DLD1 (cell line): ENCODE measurements around the gene SF3B6.
"Not testable (repeated sequence)": the region's sequence is repeated elsewhere in the genome, so short reads cannot be mapped to it uniquely, and the experiment has no call there.

ENCODE experiments used
- in situ Hi-C: cut with HindIII; loops from 2 replicates; pipeline ENCODE4 v1.10.0; 2017; ENCODE audit warnings: low sequenced_read_pairs

Gene SF3B6

GRCh38 chr2:24054366-24055010 lies 21.6 kb downstream of the SF3B6 start:
- in situ Hi-C loops = loop anchor here (25.0 kb wide), 1 partner anchor 242 kb away; no protein-coding TSS in a partner anchor

GRCh38 chr2:24052951-24053350 lies 23.2 kb downstream of the SF3B6 start:
- in situ Hi-C loops = loop anchor here (25.0 kb wide), 1 partner anchor 241 kb away; no protein-coding TSS in a partner anchor

- in situ Hi-C loops = loop anchor here (25.0 kb wide), 1 partner anchor 240 kb away; no protein-coding TSS in a partner anchor
Measured at GRCh38 chr2:24051833-24052232, 24.3 kb downstream of the SF3B6 start.

- in situ Hi-C loops = loop anchor here (25.0 kb wide), 1 partner anchor 238 kb away; no protein-coding TSS in a partner anchor
Measured at GRCh38 chr2:24050041-24050979, 25.8 kb downstream of the SF3B6 start.

- in situ Hi-C loops = loop anchor here (25.0 kb wide), 1 partner anchor 237 kb away; no protein-coding TSS in a partner anchor
Measured at GRCh38 chr2:24049485-24050021, 26.6 kb downstream of the SF3B6 start, which contains the start of gene FKBP1B. TSS of gene FKBP1B (plus strand) at chr2:24049741. CDS start at chr2:24049850, 109 bp downstream.

GRCh38 chr2:24048769-24049484 lies 27.2 kb downstream of the SF3B6 start:
- in situ Hi-C loops = no loop called here

GRCh38 chr2:24047703-24048033 lies 28.5 kb downstream of the SF3B6 start:
- in situ Hi-C loops = no loop called here

GRCh38 chr2:24046930-24047702 lies 29.0 kb downstream of the SF3B6 start, which contains the start of gene WDCP:
TSS of gene WDCP (minus strand) at chr2:24047391. CDS start at chr2:24039494, 7,897 bp downstream.
- in situ Hi-C loops = no loop called here

GRCh38 chr2:24046599-24046929 lies 29.6 kb downstream of the SF3B6 start:
- in situ Hi-C loops = no loop called here

- in situ Hi-C loops = no loop called here
Measured at GRCh38 chr2:24045511-24046508, 30.3 kb downstream of the SF3B6 start.

- in situ Hi-C loops = not testable (repeated sequence)
Measured at GRCh38 chr2:24043133-24043532, 33.0 kb downstream of the SF3B6 start.

- in situ Hi-C loops = no loop called here
Measured at GRCh38 chr2:24040511-24040910, 35.6 kb downstream of the SF3B6 start.

GRCh38 chr2:24038786-24039499 lies 37.2 kb downstream of the SF3B6 start:
- in situ Hi-C loops = no loop called here

- in situ Hi-C loops = no loop called here
Measured at GRCh38 chr2:24026233-24026632, 49.9 kb downstream of the SF3B6 start.

GRCh38 chr2:24024996-24025663 lies 51.0 kb downstream of the SF3B6 start:
- in situ Hi-C loops = no loop called here

- in situ Hi-C loops = no loop called here
Measured at GRCh38 chr2:24024018-24024417, 52.1 kb downstream of the SF3B6 start.

GRCh38 chr2:24022975-24023575 lies 53.1 kb downstream of the SF3B6 start:
- in situ Hi-C loops = no loop called here
